Measurements from ENCODE around the gene TNFRSF13B.

The TNFRSF13B gene

DNA sequence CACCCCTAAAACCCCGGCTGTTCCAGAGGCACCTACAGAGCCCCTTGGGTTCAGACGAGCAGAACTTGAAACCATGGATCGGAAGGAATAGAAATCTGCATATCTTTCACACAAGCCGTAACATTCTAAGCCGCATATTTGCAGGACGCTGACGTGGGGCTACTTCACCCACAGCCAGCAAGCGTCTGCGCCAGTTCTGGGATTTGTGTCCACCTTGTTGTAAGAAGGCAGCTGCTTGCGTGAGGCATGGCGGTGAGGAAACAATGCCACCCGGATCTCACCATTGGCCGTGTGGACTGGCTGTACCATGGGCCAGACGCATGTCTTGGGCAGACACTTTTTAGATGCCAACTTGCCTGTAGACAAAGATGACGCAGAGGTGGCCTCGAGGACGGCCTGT, 34.5 kb downstream of the TNFRSF13B start:
- ATAC-seq, result no peak

DNA sequence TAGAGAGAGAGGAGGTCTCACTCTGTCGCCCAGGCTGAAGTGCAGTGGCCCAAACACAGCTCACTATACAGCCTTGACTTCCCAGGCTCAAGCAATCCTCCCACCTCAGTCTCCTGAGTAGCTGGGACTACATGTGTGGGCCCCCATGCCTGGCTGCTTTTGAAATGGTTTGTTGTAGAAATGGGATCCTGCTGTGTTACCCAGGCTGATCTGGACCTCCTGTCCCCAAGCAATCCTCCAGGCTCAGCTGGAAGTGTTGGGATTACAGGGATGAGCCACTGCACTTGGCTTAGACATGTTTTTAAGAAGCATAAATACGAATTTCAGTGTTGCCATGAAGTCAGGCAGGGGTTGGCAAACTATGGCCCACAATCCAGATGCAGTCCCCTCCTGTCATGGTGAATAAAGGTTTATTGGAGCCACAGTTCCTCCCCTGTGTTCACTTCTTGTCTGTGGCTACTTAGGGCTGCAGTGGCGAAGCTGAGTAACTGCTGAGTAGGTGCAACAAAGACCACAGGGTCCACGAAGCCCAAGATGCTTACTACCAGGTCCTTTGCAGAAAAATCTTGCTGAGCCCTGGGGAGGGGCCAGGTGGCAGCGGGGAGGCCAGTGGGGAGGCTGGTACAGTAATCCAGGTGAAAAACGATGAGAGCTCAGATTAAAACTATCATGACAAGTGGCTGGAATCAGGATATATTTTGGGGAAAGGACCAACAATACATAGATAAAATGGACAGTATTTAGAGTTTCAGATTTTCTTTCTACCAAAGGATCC, 35.2 kb downstream of the TNFRSF13B start:
- ATAC-seq, result no peak

DNA sequence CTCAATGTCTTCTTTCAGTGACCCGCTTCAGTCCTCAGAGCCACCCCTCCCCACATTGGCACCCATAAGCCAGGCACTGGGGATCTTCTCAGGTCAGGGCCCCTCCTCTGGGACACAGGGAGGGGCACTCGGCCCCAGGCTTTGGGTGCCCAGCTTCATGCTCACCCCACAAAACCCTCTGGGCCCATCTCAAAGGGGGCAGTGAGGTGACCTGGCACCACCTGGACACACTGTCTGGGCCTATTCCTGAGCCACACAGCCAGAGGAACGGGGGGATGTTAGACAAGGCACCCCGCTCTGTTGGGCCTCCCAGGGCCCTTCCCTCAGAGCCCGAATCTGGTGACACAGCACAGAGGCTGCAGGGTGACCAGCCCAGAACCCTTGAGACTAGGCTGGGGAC, 36.1 kb downstream of the TNFRSF13B start:
- ATAC-seq, result no peak

DNA sequence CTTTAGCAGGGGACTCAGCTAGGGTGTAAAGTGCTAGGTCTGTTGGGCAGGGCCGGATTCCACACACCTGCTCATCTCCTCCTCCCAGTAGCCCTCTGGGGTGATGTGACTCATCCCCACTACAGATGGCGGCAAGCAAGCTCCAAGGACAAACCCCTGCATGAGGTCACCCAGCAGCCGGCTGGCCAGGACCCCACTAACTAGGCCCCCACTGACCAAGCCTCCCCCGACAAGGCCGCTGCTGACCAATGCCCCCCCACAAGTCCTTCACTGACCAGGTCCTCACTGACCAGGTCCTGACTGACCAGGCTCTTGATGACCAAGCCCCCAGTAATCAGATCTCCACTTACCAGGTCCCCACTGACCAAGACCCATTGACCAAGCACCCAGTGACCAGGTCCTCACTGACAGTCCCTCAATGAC, 36.7 kb downstream of the TNFRSF13B start:
- ATAC-seq, result no peak

DNA sequence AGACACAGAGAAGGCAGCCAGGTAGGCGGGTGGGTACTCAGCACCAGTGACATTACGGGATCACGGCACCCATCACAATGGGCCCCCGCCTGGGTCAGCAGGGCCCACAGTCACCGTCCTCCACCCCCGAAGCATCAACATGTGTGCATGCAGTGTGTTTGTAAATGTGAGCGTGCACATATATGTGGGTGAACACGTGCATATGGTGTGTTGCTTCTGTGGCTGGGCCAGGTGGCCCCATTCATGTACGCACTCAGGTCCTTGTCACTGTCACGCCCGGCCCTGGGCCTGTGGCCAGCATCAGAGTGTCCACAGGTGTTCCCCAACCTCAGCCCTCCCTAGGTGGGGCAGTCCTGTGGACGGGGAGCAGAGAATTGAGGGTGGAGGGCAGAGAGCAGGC, 37.1 kb downstream of the TNFRSF13B start:
- ATAC-seq, result no peak

DNA sequence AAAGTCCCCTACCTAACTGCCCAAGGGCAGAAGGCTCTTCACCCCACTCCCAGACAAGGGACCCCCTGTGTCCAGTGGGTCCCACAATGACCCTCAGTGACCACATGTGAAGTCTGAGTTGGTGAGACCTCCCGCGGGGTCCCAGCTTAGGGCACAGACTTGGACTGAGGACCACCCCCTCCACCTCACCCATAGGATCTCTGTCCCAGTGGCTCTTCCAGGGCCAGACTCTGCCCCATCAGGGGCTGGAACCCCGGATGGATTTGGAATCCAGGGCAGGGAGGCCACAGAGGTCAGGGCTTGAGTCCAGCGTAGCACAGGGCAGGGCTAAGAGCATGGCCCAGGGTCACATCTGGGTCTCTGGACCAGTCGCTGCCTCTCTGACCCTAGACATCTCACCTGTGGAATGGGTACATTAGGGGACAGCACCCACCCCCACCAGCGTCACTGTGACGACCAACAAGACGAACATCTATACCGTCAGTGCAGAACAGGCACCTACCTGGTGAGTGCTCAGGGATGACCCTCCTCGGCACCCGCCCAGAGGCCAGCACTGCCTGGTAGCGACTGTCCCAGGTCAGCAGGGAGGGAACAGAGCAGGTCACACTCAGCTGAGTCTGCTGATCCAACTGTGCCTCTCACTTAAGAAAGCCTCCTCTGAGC, 37.7 kb downstream of the TNFRSF13B start:
- no peak for ATAC-seq

DNA sequence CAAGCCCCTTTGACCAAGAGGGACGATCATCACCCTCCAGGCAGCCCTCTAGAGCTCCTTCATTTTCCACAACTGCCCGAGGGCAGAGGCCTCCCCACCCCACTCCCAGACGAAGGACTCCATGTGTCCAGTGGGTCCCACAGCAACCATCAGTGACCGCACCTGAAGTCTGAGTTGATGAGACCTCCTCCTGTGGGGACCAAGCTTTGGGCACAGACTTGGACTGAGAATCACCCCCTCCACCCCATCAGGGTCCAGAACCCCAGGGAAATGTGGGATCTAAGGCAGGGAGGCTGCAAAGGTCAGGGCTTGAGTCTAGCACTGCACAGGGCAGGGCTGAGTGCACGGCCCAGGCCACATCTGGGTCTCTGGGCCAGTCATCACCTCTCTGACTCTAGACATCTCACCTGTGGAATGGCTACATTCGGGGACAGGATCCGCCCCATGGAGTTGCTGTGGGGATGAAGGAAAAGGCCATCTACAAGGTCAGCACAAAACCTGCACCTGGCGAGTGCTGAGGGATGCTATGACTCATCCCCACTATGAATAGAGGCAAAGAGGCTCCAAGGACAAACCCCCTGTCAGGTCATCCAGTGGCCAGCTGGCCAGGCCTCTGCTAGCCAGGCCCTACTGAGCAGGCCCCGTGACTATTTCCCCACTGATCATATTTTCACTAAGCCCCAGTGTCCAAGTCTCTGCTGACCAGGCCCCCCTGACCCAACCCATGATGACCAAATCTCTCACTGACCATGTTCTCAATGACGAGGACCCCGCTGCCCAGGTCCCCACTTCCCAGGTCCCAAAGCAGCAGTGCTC, 38.4 kb downstream of the TNFRSF13B start:
- no peak for ATAC-seq

DNA sequence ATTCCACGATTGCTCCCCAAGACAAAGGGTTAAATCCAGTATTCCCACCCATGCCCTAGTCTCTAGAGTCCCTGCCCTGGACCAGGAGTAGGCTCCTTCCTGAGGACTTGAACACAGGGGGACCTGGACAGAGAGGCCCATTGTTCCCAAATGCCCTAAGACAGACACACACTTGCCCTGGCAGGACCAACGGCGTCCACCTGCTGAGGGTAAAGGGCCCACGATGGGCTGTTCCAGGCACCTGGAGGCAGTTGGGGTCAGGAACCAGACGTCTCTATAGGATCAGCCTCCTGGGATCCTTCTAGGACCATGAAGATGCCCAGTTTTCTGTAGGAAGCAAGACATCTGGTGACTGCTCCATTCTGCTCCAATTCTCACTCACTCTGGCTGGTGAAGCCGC, 39.3 kb downstream of the TNFRSF13B start:
- ATAC-seq, result no peak

DNA sequence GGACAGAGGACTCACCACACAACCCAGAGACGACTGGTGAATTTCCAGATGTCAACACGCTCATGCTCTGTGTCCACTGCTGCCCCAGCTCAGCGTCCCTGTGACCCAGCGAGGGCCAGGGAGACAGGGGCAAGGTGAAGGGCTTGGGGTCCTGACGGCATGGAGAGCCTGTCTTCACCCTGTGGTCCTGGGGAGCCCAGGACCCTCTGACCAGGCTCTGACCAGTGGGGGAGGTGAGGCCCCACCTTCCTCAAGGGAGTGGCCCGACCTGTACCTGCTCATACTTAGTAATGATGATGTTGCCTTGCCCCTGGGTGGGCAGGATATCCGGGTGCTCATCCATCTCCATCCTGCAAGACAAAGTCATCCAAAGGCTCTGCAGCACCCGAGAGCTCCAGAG, 39.8 kb downstream of the TNFRSF13B start:
- no peak for ATAC-seq

DNA sequence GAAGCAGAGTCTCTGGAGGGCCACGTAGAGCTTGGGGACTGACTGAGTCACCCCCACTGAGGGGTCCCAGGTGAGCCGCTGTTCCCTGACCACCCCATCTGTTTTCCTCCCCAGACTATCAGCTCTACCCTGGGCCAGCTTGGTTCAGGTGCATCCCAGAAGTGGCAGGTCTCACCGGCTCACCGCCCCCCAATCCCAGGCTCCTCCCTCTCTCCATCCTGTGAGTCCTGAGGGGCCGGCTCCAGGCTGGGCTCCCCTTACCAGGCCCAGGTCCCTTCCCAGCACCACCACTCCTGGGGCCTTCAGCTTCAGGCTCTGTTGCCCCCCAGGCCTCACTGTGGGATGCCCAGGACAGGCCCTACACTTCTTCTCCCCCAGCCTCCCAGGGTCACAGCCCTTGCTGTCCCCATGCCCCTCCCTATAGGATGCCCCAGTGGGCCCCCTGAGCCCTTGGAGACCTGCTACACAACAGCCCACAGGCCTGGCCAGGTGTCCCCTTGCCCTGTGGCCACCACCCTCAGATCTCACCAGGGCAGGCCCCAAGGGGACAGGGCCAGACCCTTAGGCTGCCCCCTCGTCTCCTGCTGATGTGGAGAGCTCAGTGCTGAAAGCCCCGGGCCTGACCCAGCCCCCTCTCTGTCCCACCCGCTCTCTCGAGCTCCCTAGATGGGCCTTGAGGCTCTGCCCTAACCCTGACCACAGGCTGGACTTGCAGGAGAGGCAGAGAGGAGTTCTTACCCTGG, 40.4 kb downstream of the TNFRSF13B start:
- no peak for ATAC-seq

DNA sequence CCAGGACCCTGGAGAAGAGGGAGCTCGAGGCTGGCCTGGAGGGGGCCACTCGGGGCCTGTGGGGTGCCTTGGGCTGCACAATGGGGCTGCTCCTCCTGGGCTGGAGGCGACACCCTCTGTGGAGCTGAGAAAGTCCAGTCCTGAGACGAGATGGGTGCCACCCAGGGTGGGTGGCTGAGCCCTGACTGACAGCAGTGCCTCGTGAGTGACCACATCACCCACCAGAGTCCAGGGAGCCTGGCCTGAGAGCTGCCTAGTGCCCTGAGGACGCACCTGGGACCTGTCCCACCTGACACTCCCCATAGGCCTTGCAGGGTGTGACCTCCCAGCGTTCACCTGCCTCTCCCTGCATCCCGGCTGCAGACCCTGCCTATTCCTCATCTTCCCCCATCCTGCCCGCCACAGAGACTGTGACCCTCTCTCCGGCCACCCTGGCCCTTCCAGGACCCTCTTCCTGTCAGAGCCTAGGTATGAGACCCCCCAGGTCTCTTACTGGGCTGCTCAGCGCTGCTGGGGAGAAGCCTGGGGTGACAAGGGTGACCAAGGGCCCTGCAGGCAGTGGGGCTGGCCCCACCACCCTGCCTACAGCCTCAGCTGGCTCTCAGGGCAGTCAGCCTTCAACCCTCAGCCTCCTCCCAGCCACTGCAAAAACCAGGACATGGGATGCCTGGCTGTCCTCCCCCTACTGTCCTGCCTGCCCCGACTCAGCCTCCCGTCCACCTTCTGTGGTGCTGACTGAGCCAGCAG, 41.2 kb downstream of the TNFRSF13B start:
- ATAC-seq, result no peak

DNA sequence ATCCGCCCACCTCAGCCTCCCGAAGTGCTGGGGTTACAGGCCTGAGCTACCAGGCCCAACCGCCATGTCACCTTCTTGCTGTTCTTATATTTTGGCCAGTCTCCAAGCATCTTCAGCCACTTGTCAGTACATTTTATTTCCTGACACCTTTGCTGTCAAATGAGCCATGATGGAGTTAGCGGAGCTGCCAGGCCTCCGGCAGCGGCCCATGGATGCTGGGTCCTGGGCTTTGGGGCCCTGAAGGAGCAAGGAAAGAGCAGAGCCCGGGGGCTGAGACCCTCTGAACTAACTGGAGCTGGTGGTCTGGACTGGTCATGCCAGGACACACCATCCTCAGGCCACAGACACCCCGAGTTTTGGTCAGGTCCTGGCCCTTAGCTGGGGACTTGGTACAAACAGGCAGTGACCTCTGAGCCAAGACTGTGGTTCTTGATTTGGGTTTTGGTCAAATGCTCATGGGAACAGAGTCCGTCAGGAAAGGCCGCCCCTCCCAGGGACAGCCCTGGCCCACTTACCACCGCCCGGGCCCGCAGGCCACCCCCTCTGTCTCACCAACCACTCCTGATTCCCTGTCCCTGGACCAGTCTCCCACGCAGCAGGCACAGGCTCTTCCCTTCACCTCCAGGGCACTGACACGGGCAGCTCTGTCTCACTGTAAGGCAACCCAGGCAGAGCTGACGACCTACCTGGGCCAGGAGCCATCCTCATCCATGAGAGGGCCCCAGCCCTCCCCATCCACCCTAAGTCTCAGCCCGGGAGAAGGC, 42.0 kb downstream of the TNFRSF13B start:
- ATAC-seq, result no peak

DNA sequence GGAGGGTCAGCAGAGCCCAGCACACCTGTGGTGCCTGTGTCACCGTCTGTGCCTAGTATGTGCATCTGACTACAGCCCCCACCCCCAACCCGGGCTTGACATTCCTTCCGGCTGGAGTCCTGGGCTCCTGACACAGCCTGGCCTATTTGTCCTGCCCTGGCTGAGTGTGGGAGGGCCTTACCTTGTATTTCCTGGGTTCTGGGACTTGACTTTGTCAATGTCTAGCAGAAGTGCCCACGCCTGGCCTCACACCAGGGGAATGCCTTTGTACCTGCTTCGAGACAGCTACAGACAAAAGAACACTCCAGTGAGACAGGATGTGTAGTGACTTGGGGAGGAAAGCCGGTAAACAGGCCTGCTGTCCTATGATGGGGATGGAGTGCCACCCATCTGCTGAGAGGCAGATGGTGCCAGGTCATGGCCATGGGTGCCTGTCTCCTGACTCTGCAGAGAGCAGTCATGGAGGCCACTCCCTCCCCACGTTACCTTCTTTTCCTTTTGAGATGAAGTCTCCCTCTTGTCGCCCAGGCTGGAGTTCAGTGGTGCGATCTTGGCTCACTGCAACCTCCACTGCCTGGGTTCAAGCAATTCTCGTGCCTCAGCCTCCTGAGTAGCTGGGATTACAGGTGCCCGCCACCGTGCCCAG, 42.8 kb downstream of the TNFRSF13B start:
- no peak for ATAC-seq

DNA sequence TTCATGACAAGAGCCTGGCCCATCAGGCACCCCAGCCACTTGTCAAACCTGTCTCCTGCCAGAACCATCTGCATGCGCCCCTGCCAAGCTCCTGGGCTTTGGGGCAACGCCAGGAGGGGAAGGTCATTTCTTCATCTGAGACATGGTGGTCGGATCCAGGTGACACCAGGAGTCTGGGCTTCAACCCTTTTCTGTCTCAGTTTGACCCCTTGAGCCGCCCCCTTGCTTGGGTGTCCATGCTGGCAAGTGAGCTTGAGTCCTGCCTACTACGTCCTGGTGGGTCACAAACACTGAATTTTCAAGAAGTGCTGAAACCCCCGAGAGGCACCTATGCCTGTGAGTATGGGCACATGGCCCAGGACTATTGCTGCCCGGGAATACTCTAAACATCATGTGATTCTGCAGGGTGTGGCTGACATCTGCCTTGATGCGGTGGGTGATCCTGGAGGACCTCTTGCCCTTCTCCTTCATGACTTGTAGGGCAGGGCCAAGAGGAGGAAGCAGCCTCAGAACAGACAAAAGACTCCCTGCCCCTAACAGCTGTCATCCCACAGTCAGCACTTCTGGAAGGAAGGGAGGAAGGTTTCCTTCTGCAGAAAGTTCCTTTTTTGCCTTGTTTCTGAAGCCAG, 43.4 kb downstream of the TNFRSF13B start:
- ATAC-seq, result no peak

DNA sequence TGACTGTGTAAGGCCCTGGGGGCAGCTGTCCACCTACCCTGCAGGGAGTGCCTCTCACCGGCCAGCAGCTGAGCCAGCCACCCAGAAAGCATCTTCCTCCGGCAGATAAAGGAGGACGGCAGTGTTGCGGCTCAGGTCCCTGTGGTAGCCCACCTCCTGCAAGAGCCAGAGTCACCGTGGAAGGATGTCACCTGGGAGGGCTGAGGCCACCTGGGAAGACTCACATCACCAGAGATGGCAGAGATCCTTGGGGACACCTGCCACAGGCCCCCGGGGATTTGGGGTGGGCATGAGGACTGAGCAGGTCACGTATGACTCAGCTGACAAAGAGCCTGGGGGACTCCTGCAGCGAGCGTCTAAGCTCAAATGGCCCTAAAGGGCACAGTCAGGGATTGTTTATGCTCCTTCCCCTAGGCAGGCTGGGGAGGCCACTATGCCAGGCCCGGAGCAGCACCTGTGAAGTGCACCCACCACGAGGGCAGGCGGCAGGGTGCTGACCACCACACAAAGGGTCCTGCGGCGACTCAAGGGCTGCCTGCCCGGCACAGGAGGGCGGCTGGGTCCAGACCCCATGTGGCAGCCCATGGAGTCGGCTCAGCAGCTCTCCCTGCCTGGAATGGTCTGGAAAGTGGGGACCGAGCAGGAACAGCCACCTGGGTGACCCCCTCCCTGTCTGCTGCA, 44.1 kb downstream of the TNFRSF13B start:
- no peak for ATAC-seq

DNA sequence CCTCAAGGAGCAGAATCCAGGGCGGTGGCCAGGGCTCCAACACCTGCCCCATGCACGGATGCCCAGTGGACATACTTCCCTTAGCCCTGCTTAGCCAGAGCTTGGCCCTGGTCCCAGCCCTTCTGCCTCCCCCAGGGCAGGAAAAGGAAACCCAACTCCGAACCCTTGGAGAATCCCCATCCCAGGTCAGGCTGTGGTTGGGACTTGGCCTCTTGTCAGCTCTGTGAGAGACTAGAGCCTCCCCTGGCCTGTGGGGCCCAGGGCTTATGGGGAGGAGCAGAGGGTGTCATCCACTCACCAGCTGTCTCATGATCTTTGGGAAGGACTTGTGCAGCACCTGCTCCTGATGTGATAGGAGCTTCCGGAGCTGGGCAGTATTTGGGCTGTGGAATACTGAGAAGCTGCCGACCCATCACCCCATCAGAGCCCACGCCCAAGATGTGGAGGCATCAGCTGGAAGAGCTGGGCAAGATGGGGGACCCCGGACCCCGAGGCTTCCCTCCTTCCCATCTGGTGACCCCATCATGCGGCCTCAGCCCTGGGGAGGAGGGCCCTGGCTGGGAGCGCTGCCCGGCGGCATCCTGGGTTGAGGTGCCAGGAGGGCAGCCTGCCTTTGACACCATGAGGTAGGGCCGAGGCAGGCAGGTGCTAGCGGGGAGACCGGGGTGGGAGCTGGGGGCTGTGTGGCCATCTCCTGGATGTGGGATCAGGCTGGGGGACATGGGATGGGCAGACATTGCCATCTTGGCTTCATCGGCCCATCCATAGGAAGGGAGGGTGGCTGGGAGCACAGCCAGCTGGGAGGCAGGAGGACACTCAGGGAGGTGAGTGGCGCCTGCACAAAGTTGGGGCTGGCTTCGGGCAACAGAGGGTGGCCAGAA, 45.1 kb downstream of the TNFRSF13B start:
- no peak for ATAC-seq

DNA sequence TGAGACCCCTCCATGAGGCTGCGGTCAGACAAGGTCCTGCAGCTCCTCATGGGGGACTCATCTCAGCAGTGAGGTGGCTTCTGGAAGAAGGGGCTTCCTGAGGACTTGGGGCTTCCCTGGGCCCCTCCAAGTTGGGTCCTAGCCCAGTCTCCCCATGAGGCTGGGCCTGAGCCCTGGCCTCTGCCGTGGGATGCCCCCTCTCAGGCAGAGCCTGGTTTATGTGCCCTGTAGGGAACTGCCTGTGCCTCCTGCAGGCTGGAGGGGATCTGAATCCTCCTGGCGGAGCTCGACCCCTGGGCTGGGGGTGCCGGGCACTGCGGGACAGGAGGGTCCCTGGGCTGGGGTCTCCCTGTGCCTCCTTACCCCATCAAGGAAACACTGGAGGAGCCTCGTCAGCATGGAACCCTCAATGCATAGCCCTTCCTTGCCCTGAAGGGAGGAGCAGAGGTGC, 45.8 kb downstream of the TNFRSF13B start:
- no peak for ATAC-seq

DNA sequence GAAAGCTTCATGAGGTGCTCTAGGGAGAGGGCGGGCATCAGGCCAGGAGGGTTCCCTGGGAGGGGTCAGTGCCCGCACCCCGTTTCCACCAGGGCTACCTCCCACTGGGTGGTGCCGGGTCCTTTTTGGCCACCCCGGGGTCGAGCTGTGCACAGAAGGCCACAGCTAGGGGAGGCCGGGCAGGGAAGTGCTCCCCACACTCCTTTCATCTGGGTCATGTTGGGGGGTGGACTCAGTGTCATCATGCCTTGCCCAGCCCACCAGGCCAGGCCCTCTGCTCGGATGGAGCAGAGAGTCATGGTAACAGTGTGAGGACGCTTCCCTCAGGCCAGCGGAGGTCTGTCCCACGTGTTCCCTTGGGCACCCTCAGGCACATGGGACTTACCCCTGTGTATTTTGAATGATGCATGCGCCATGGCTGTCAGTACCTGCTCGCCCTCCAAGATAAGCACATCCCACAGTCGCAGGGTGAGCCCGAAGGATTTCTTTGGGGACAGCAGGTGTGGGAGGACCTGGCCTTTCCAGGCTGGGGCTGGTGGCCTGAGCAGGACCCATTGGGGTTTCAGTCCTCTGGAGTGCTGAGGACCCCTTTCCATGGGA, 46.4 kb downstream of the TNFRSF13B start:
- no peak for ATAC-seq
